DND-41 (cell line): ENCODE measurements around the gene LYRM4.

Experiments
- EZH2 ChIP-seq: IDR thresholded peaks from 3 replicates; pipeline ENCODE4 v1.6.1; 2012; ENCODE audit warnings: borderline replicate concordance, low read depth, mild to moderate bottlenecking, moderate library complexity, low read length, inconsistent platforms; ENCODE audit not compliant: severe bottlenecking
- TF ChIP-seq, protein P1 (sequence below): IDR thresholded peaks from 2 replicates; pipeline ENCODE4 v1.5.1; 2012; ENCODE audit warnings: borderline replicate concordance, low read length, moderate library complexity, mild to moderate bottlenecking; ENCODE audit not compliant: poor library complexity, severe bottlenecking; ENCODE audit errors: extremely low read depth

GRCh38 chr6:5266423-5266822 is 5.7 kb upstream of the LYRM4 start:
- TF ChIP-seq EZH2 = no peak
- TF ChIP-seq, protein P1, sequence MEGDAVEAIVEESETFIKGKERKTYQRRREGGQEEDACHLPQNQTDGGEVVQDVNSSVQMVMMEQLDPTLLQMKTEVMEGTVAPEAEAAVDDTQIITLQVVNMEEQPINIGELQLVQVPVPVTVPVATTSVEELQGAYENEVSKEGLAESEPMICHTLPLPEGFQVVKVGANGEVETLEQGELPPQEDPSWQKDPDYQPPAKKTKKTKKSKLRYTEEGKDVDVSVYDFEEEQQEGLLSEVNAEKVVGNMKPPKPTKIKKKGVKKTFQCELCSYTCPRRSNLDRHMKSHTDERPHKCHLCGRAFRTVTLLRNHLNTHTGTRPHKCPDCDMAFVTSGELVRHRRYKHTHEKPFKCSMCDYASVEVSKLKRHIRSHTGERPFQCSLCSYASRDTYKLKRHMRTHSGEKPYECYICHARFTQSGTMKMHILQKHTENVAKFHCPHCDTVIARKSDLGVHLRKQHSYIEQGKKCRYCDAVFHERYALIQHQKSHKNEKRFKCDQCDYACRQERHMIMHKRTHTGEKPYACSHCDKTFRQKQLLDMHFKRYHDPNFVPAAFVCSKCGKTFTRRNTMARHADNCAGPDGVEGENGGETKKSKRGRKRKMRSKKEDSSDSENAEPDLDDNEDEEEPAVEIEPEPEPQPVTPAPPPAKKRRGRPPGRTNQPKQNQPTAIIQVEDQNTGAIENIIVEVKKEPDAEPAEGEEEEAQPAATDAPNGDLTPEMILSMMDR = no peak
